HG03175 (cell line): ENCODE measurements around the gene CDH12.

Experiments used
- ATAC-seq: cut with Tn5 transposase; IDR thresholded peaks from one replicate; pipeline ENCODE4 v1.9.1; 2021; ENCODE audit warnings: mild to moderate bottlenecking, moderate library complexity; ENCODE audit not compliant: unreplicated experiment

The CDH12 gene

DNA sequence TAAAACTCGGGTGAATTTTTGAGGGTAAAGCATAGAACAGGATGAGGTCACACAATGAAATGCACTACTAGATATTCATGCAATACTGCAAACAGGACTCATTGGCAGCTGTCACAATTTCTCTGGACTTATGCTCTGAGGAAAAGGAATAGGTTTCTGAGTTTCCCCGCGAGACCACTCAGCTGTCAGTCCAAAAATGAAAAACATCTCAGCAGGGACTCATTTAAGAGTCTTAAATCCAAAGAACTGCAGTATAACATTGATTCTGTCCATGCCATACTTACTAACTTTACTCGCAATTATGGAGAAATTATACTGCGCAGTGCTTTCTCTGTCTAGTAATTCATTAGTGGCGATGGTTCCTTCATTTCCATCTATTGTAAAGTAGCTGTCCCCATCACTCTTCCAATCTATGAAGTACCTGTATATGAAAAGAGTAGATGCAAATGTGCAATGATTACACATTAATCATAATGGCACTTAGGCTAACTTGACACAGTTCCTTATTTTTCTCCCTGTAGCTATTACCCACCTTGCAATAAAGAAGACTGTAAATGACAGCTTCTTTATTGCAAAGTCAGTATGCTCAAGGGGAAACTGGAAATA, 1070.0 kb downstream of the CDH12 start:
- no peak for ATAC-seq

DNA sequence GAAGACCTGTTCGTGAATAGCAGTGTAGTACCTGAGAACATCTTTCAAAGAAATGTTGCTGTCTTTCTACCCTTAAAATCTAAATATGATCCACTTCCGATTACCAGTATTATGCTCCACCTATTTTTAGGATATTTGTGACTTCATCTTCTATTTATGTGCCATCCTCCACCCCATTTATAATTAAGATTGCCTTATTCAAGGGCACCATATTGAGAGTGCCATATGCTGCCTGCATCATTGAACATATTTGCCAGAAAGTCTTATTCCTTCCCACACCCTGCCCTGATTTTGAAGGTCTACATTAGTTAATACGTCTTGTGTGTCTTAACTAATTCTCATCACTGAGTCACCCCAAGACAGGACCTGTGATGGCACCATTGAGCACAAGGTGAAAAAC, 1076.7 kb downstream of the CDH12 start:
- no peak for ATAC-seq

DNA sequence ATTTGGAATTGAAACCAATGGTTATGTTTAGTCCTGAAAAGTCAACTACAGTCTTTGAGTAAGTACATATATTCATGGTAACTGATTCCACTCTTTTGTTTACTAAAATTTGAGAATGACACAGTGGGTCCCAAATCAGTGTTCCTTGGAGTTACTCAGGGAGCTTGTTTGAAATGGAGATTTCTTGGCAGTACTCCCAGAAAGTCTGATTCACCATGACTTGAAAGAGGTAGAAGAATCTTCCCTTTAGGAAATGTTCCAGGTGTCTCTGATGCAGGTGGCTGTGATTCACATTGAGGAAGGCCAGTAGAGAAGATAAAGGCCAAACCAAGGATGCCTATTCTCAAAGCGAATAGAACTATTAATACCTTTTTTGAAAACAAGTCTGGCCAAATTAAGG, 1078.3 kb downstream of the CDH12 start:
- no peak for ATAC-seq

DNA sequence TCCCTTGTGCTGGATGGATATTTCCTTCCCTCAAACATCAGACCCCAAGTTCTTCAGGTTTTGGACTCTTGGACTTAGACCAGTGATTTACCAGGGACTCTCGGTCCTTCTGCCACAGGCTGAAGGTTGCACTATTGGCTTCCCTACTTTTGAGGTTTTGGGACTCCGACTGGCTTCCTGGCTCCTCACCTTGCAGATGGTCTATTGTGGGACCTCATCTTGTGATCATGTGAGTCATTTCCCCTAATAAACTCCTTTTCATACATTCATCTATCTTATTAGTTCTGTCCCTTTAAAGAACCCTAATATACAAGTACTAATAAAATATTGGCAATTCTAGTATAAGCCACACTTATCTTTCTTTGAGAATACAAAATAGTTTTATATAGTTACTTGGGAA, 1078.9 kb downstream of the CDH12 start:
- ATAC-seq: no peak

DNA sequence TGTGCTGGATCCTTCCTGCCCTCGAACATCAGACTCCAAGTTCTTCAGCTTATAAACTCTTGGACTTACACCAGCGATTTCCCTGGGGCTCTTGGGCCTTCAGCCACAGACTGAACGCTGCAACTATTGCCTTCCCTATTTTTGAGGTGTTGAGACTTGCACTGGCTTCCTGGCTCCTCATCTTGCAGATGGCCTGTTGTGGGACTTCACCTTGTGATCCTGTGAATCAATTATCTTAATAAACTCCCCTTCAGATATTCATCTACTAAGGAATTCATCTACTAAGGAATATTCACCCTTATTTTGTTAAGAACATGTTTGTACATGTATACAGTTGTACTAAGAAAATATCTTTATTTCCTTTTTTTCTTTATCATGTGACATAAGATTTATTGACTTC, 1079.7 kb downstream of the CDH12 start:
- no peak for ATAC-seq

DNA sequence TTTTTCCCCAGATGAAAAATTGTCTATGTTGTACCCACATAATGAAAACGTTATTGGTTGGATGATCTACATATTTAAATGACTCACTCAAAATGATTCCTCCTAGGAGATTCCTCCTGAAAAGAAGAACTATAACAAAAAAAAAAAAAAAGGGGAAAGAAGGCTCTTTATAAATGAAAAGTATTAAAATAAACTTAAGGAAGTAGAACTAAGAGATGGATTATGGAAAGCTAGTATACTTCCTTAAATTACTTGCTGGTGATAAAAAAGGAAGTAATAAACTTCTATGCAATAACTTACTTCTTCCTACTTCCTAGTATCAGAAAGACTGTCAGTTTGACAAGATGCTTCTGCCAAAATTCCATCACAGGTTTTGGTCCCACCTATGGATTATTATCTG, 1087.7 kb downstream of the CDH12 start:
- ATAC-seq: no peak

DNA sequence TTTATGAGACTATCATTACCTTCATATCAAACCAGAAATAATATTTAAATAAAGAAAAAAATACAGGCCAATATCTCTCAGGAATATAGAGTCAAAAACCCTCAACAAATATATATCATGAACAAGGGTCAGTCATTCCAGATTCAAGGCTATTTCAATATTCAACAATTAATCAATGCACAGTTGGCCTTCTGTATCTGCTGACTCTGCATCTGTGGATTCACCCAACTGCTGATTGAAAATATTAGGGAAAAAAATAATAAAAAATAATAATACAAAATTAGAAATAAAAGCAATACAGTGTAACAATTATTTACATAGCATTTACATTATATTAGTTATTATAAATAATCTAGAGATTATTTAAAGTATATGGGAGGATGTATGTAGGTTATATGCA, 1114.0 kb downstream of the CDH12 start:
- no peak for ATAC-seq

DNA sequence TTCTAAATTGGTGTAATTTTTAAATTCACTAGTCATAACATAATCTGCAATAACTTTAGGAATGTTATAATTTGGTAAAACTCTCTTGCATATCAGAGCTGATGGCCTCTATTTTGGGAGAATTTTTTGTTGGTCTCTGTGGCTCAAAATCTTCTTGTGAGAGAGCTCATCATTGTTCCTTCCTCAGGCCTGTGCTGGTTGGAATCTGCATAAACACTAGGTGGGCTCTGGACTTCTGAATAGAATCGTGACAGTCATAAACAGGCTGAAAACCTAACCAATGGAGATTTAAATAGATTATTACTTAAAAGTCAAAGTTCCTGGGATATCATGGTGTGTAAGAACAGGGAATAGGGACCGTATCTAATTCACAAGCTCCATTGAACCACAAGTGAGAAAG, 1129.6 kb downstream of the CDH12 start:
- no peak for ATAC-seq

DNA sequence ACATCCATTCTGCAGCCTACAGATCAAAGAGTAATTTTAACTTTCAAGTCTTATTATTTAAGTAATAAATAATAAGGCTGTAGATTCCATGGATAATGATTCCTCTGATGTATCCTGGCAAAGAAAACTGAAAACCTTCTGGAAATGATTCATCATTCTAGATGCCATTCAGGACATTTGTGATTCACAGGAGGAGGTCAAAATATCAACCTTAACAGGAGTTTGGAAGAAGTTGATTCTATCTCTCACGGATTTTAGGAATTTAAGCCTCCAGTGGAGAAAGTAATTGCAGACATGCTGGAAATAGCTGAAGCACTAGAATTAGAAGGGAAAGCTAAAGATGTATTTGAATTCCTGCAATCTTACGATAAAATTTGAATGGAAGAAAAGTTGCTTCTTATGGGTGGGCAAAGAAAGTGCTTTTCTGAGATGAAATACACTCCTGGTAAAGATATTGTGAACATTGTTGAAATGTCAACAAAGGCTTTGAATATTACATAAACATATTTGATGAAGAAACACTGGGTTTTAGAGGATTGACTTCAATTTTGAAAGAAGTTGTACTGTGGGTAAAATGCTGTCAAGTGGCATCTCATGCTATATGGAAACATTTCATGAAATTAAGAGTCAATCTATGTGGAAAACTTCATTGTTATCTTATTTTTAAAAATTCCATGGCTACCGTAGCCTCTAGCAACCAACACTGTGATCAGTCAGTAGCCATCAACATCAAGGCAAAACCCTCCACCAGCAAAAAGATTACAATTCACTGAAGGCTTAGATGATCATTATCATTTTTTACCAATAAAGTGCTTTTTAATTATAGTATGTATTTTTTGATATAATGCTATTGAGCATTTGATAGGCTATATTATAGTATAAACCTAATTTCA, 1141.0 kb downstream of the CDH12 start:
- no peak for ATAC-seq

DNA sequence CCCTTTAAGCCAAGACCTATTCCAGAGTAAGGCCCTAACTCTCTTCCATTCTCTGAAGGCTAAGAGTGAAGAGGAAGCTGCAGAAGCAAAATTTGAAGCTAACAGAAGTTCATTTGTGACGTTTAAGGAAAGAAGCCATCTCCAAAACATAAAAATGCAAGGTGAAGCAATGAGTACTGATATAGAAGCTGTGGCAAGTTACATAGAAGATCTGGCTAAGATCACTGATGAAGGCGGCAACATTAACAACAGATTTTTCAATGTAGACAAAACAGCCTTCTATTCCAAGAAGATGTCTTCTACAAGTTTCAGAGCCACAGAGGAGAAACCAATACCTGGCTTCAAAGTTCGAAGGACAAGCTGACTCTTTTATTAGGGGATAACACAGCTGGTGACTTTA, 1143.4 kb downstream of the CDH12 start:
- no peak for ATAC-seq

DNA sequence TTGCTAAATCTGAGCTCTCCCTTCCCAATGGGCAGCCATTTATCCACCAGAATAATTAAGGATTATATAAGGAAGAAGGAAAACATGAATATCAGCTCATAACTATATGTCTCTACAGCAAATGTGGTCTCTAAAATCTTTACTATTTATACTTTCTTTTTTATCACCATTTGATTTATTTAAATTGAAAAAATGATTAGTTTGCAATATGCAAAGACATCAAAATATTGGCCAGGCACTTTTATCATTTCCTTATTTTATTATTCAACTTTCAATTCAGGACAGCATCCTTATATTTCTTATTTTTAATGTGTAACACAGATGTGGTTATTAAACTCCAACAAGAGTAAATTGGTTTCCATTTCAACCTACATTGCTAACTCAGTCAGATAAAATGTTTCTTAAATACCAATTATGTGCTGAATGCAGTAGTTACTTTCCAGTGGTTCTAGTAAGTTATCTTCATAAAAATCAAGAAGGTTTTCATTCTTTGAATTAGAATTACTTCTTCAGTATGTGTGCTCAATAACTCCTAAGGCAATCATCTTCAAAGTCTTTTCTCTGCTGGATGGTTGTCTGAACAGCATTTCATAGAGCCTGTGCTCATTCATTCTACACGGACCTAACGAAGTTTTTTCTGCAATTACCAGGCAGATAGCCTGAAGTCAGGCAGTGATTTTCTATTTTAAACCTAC, 1148.0 kb downstream of the CDH12 start:
- no peak for ATAC-seq

DNA sequence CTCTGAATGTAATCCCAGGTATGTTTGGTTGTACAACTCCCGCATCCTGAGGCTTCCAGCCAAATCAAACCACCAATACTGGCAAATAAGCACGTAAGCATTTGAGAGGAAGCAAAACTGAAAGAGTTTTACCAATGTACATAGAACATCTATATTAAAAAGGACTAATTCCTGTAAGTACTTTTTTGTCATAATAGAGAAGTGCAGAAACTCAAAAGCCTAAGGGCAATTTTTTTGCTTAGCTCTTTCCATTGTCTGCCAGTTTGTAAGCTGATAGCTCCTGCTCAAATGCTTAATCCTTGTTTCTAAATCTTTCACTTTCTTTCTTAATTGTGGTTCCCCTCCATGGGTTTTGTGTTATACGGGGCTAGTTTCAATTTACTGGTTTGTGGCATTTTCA, 1151.8 kb downstream of the CDH12 start:
- no peak for ATAC-seq
